AG04450 (cell line): ENCODE measurements around the gene RBM3. TPM values are rescaled to one million over a fixed set of nuclear protein-coding genes. Genes with fewer than 3 reads are reported as not detected.

Experiments used
- CTCF ChIA-PET: fragments of 300-600, 350-600 bp; formaldehyde crosslinking; extraction: SDS; loops from one replicate; lab custom pipeline; 2022; ENCODE audit warnings: antibody characterized with exemption, inconsistent platforms; lab: Charles Lee
- POLR2A ChIA-PET: fragments of 350-600 bp; formaldehyde crosslinking; extraction: SDS; loops from one replicate; lab custom pipeline; 2021; ENCODE audit warnings: antibody characterized with exemption, inconsistent platforms; lab: Yijun Ruan, JAX
- DNase-seq: peaks from one replicate; pipeline ENCODE4 v3.0.0-alpha.2; 2011; ENCODE audit warnings: low read depth, low spot score
- H3K27ac ChIP-seq: one replicate; pipeline ENCODE4 v1.5.1; 2012; ENCODE audit warnings: low read depth, low read length, control low read depth
- H3K27me3 ChIP-seq: one replicate; pipeline ENCODE4 v1.6.0; 2012; ENCODE audit warnings: low read length; ENCODE audit not compliant: control insufficient read depth, insufficient read depth
- H3K4me3 ChIP-seq: 2 replicates; pipeline ENCODE4 v1.5.1; 2011; ENCODE audit warnings: mild to moderate bottlenecking, low read depth, low read length, control low read depth
- H3K9me3 ChIP-seq: 2 replicates; pipeline ENCODE4 v1.5.1; 2012; ENCODE audit warnings: low read length; ENCODE audit not compliant: control insufficient read depth, insufficient read depth
- CTCF ChIP-seq: IDR thresholded peaks from 2 replicates; pipeline ENCODE4 v1.5.1; 2011; ENCODE audit warnings: low read depth, low read length, control low read depth, inconsistent platforms
- polyA plus RNA-seq: library from polyadenylated mRNA; depleted of rRNA; stranded (reverse); fragments of >200 nt; gene quantifications from 2 replicates; pipeline ENCODE4 v1.2.3, GENCODE V29; 2011

Gene RBM3
- polyA plus RNA-seq, 1 experiment, result 317 TPM

- no peaks in the 10 kb centered on the region for H3K9me3 ChIP-seq
- H3K4me3 ChIP-seq, result no peak overlapping the region
- H3K27me3 ChIP-seq, result no peaks in the 10 kb centered on the region
- CTCF ChIA-PET, result no interaction called here
- POLR2A ChIA-PET, result no interaction called here
- no peak overlapping the region for H3K27ac ChIP-seq
- no peak for TF ChIP-seq CTCF
- DNase-seq, result no peak
Observed at GRCh38 chrX:48559636-48560035, 14.6 kb upstream of the RBM3 start.

- H3K9me3 ChIP-seq, result no peaks in the 10 kb centered on the region
- TF ChIP-seq CTCF, result no peak
- no peak for DNase-seq
- ChIA-PET CTCF (no interaction called here), POLR2A (no interaction called here)
- no peaks in the 10 kb centered on the region for H3K27me3 ChIP-seq
- H3K4me3 ChIP-seq, result no peak overlapping the region
- H3K27ac ChIP-seq, result no peak overlapping the region
Observed at GRCh38 chrX:48560056-48560455, 14.2 kb upstream of the RBM3 start.

- Histone ChIP-seq H3K27ac (no peak overlapping the region), H3K4me3 (no peak overlapping the region), H3K27me3 (no peaks in the 10 kb centered on the region), H3K9me3 (no peaks in the 10 kb centered on the region)
- ChIA-PET POLR2A (no interaction called here), CTCF (no interaction called here)
- TF ChIP-seq CTCF, result no peak
- no peak for DNase-seq
Observed at GRCh38 chrX:48560681-48561080, 13.6 kb upstream of the RBM3 start.

GRCh38 chrX:48569958-48570357, 4.3 kb upstream of the RBM3 start:
- H3K27ac ChIP-seq, result no peak overlapping the region

More at GRCh38 chrX:48569958-48570357, 4.3 kb upstream of the RBM3 start:
- POLR2A ChIA-PET, result no interaction called here
- DNase-seq, result no peak
- Histone ChIP-seq H3K4me3 (no peak overlapping the region), H3K9me3 (no peaks in the 10 kb centered on the region; the same call in 1 of the 2 replicates), H3K27me3 (no peaks in the 10 kb centered on the region)
- TF ChIP-seq CTCF, result no peak
- CTCF ChIA-PET, result no interaction called here
